NT2/D1 (cell line): ENCODE data around the gene CTU2.

ENCODE experiments used
- YY1 ChIP-seq: IDR thresholded peaks from 2 replicates; pipeline ENCODE4 v1.6.1; 2011; ENCODE audit not compliant: insufficient read length, insufficient read depth
- ZNF274 ChIP-seq: IDR thresholded peaks from 2 replicates; pipeline ENCODE4 v1.6.1; 2011; ENCODE audit warnings: mild to moderate bottlenecking, low read depth, low read length

DNA sequence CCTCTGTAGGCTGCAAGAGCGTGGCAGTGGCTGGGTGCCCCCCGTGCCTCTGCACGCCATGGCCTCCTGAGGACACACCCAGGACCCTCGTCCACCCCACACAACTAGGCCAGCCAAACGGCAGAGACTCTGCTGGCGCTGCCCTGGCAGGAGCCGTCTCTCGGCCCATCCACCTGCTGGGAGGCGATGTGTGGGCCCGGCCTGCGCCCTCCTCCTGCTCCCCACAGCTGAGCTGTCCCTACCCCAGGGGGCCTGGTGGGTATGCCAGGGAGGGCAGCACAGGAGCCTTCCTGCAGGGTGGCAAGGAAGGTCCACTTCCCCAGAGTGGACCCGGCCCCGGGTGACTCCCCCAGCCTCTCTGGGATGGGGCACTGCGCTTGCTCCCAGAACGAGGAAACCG, 7.1 kb upstream of the CTU2 start:
- TF ChIP-seq ZNF274 (no peak), YY1 (no peak)
